ENCODE results near the gene SYNGR2. TPM values are rescaled to one million over a fixed set of nuclear protein-coding genes. Genes with fewer than 3 reads are reported as not detected.
A peak's percentile ranks its signal among the peaks of the same experiment; 100 is the strongest.

SYNGR2 gene
- total and polyA plus RNA-seq, 9 of the 15 experiments (the other 6 are each of a cell fraction or from before 2014, with no cell fraction given), result 1.4 to 173 (median 87.8) TPM

DNA sequence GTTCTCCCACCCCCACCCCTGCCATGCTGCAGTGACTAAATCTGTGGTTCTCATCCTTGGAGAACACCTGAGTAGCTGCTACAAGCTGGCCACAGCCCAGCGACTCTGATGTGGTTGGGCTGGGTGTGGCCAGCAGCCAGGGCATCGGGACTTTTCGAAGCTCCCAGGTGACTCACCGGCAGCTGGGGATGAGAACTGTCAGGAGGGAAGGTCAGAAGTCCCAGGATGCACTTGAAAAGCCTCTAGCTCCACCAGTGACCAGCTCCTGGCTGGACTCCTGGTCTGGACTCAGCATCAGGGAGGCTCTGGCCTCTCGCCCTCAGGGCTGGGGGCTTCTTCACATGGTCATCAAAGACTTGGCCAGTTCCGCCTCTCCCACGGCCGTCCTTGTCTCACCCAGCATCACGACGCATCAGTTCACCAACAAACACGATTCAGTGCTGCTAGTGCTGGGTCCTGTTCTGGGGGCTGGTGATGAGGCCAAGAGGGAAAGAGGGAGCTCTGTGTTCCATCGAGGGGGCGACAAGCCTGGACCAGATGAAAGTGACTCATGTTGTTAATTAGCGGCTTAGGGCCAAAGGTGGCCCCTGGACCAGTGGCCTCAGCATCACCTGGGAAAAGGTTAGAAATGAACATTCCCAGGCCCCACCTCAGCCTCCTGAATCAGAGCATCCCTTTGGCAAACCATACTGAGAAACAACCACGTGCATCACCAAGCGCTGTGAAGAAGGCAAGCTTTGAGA is 26.1 kb upstream of the SYNGR2 start:
- BruUV-seq (replicated peaks), result no TSS peak
- WGBS (ENCODE audit: insufficient coverage, low coverage, missing lambda C conversion rate), result 53% methylated on average over 15 of the region's 16 CpGs
- Histone ChIP-seq H3K4me2 (ENCODE audit: insufficient read depth, low read length) (no peak overlapping the region), H3K9me1 (ENCODE audit: control insufficient read depth, insufficient read depth, low read length) (peaks cover 2% of the 10 kb centered on the region), H3K4me1 (replicated peaks in 1 of 2; ENCODE audit: control insufficient read depth in 2 of 2, insufficient read depth in 2 of 2, low read length in 2 of 2) (peaks cover 74 to 99% of the 10 kb centered on the region in 2 experiments), H3K27me3 (ENCODE audit: control insufficient read depth in 2 of 2, insufficient read depth in 2 of 2, low read length in 2 of 2) (no peaks in the 10 kb centered on the region), H3K9me3 (replicated peaks; ENCODE audit: control insufficient read depth, insufficient read depth, low read depth, low read length) (no peaks in the 10 kb centered on the region), H3K27ac (ENCODE audit: extremely low read depth, low read depth, low read length) (no peak overlapping the region), H3K4me3 (no peak overlapping the region), H3K36me3 (ENCODE audit: control insufficient read depth, insufficient read depth, low read length) (no peaks in the 10 kb centered on the region), H2AFZ (ENCODE audit: low read depth, low read length) (no peak overlapping the region), H3K9ac (ENCODE audit: insufficient read depth in 1 of 2, low read depth in 2 of 2, low read length in 2 of 2) (peak overlapping the region in 1 of 2 experiments; percentile 88; a peak in 2 of 4 replicates), H3K79me2 (ENCODE audit: control insufficient read depth, insufficient read depth, low read length) (peaks cover 24% of the 10 kb centered on the region), H4K20me1 (replicated peaks; ENCODE audit: control insufficient read depth, insufficient read depth, low read length) (no peaks in the 10 kb centered on the region)
- CTCF ChIA-PET (ENCODE audit: low intra/inter-chr PET ratio), result no interaction called here
- FAIRE-seq, result no peak
- POLR2A ChIA-PET, result interaction anchor here (0.5 to 3.3 kb wide), 5 partner anchors 16 to 73 kb away, joined by 3 to 23 read pairs (median 3); partner anchors contain the start of genes AFMID and TK1
- no peak for ATAC-seq
- intact Hi-C loops (cut with micrococcal nuclease), result loop anchor here (5.0 kb wide), 1 partner anchor 35 kb away; no protein-coding TSS in a partner anchor
- in situ Hi-C loops (cut with MboI), result no loop called here
- peak in 3 of 4 experiments; percentile 30 to 49 (median 45) for DNase-seq (ENCODE audit: extremely low read depth in 1 of 4, low spot score in 3 of 4)
- TF ChIP-seq STAG1 (CRISPR knock-in tag; IDR thresholded peaks at IDR 0.05; ENCODE audit: borderline replicate concordance) (no peak), NFYB (IDR thresholded peaks at IDR 0.05; ENCODE audit: extremely low read depth, insufficient read length) (no peak), SRF (CRISPR knock-in tag; IDR thresholded peaks at IDR 0.05) (no peak), CREB1 (IDR thresholded peaks at IDR 0.05) (no peak), CREB1 (CRISPR knock-in tag; IDR thresholded peaks at IDR 0.05) (peak; percentile 4; the same call in 1 of the 2 replicates), FIP1L1 (IDR thresholded peaks at IDR 0.05; ENCODE audit: low read depth, low read length, poor library complexity, severe bottlenecking) (no peak), DACH1 (IDR thresholded peaks at IDR 0.05; ENCODE audit: partially characterized antibody) (no peak), SRSF1 (IDR thresholded peaks at IDR 0.05; ENCODE audit: low read depth, low read length) (no peak), LARP7 (IDR thresholded peaks at IDR 0.05) (no peak), SMARCA4 (IDR thresholded peaks at IDR 0.05) (no peak), EWSR1 (IDR thresholded peaks at IDR 0.05; ENCODE audit: borderline replicate concordance, low read depth, partially characterized antibody) (no peak), CBFB (CRISPR knock-in tag; IDR thresholded peaks at IDR 0.05) (no peak)
- TF ChIP-seq, protein P1, sequence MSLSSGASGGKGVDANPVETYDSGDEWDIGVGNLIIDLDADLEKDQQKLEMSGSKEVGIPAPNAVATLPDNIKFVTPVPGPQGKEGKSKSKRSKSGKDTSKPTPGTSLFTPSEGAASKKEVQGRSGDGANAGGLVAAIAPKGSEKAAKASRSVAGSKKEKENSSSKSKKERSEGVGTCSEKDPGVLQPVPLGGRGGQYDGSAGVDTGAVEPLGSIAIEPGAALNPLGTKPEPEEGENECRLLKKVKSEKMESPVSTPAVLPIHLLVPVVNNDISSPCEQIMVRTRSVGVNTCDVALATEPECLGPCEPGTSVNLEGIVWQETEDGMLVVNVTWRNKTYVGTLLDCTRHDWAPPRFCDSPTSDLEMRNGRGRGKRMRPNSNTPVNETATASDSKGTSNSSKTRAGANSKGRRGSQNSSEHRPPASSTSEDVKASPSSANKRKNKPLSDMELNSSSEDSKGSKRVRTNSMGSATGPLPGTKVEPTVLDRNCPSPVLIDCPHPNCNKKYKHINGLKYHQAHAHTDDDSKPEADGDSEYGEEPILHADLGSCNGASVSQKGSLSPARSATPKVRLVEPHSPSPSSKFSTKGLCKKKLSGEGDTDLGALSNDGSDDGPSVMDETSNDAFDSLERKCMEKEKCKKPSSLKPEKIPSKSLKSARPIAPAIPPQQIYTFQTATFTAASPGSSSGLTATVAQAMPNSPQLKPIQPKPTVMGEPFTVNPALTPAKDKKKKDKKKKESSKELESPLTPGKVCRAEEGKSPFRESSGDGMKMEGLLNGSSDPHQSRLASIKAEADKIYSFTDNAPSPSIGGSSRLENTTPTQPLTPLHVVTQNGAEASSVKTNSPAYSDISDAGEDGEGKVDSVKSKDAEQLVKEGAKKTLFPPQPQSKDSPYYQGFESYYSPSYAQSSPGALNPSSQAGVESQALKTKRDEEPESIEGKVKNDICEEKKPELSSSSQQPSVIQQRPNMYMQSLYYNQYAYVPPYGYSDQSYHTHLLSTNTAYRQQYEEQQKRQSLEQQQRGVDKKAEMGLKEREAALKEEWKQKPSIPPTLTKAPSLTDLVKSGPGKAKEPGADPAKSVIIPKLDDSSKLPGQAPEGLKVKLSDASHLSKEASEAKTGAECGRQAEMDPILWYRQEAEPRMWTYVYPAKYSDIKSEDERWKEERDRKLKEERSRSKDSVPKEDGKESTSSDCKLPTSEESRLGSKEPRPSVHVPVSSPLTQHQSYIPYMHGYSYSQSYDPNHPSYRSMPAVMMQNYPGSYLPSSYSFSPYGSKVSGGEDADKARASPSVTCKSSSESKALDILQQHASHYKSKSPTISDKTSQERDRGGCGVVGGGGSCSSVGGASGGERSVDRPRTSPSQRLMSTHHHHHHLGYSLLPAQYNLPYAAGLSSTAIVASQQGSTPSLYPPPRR (CRISPR knock-in tag; IDR thresholded peaks at IDR 0.05; ENCODE audit: borderline replicate concordance), result no peak
- TF ChIP-seq, protein P2, sequence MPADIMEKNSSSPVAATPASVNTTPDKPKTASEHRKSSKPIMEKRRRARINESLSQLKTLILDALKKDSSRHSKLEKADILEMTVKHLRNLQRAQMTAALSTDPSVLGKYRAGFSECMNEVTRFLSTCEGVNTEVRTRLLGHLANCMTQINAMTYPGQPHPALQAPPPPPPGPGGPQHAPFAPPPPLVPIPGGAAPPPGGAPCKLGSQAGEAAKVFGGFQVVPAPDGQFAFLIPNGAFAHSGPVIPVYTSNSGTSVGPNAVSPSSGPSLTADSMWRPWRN (IDR thresholded peaks at IDR 0.05; ENCODE audit: low read depth), result no peak
- TF ChIP-seq, protein P3, sequence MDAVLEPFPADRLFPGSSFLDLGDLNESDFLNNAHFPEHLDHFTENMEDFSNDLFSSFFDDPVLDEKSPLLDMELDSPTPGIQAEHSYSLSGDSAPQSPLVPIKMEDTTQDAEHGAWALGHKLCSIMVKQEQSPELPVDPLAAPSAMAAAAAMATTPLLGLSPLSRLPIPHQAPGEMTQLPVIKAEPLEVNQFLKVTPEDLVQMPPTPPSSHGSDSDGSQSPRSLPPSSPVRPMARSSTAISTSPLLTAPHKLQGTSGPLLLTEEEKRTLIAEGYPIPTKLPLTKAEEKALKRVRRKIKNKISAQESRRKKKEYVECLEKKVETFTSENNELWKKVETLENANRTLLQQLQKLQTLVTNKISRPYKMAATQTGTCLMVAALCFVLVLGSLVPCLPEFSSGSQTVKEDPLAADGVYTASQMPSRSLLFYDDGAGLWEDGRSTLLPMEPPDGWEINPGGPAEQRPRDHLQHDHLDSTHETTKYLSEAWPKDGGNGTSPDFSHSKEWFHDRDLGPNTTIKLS (IDR thresholded peaks at IDR 0.05; ENCODE audit: borderline replicate concordance, low read depth), result no peak

All from K562 (cell line).